HG03521 (cell line): ENCODE data around the gene ACSF3.

Source experiments
- ATAC-seq: cut with Tn5 transposase; IDR thresholded peaks from one replicate; pipeline ENCODE4 v1.9.1; 2021; ENCODE audit warnings: mild to moderate bottlenecking, moderate library complexity; ENCODE audit not compliant: unreplicated experiment

The ACSF3 gene

DNA sequence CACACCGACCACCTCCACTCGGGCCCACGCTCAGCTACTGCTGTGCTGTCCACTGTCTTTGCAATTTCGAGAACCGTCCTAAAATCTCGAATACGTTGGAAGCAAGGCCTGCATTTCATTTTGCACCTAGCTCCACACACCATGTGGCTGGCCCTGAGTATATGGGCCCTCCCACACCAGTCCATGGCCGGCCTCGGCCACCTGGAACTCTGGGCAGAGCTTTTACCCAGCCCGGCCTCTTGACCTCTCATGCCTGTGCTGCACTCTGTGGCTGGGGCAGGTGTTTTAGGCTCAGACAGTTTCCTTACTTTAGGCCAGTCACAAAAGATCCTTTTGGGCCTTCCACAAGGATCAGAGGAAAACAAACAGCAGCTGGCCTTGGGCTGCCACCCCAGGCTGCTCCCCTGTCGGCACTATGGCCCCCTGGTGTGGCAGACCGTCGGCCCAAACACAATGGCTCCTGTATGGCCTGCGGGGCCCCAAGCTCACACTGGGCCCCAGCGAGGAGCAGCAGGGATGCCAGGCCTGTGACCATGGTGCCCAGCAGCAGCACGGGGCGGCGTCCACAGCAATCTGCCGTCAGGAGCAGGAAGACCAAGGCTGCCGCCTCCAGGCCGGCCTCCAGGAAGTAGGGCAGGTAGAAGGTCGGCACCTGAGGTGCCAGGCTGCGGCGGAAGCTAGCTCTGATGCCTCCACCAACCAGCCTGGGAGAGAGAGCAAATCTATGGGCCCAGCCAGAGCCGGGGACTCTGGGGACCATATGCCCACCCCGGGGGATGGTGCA, 104.2 kb downstream of the ACSF3 start:
- ATAC-seq: no peak

GRCh38 chr16:89198417-89199240, 105.0 kb downstream of the ACSF3 start:
- no peak for ATAC-seq

- ATAC-seq: no peak
Measured at GRCh38 chr16:89199241-89200123, 105.8 kb downstream of the ACSF3 start.

DNA sequence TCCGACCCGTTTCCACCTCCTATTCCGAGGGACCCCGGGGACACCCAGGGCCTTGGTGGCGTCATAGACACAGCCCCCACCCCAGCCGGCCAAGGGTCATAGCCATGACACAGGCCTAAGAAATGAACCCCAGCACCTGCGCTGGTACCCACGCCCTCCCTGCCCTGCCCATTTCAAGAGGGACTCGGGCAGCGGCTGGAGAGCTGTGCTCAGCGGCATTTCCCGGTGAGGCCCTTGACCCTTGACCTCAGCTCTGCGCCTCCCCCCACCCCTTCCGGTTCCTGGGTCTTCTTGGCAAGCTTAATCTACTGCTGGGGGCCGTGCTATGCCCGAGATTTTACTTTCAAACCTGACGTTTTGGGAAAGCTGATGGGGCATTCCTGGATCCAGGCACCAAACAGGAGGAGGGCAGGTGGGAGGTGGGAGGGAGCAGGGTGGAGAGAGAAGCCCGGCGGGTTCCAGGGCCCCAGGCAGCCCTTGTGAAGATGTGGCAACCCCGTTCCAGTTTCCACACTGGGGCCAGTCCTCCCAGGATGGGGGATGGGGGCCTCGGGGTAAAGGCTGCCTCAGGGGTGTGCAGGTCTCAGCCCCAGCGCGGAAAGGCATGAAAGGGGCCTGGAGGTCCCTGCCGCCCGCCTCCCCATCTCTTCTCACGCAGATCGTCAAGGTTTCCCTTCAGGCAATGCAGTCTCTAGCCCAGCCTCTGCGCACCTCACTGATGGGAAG, 106.6 kb downstream of the ACSF3 start, which contains the start of gene SLC22A31:
Gene SLC22A31 (minus strand): TSS at position 414 of the 726 bp plus-strand sequence. CDS start 36 bp downstream, at position 378.
- no peak for ATAC-seq

- no peak for ATAC-seq
Measured at GRCh38 chr16:89200850-89201411, 107.3 kb downstream of the ACSF3 start.

GRCh38 chr16:89201439-89202377, 108.1 kb downstream of the ACSF3 start:
- no peak for ATAC-seq

- ATAC-seq: no peak
Measured at GRCh38 chr16:89202422-89203215, 109.0 kb downstream of the ACSF3 start.
